K562 (cell line): ENCODE data around the gene CELSR2. TPM values are rescaled to one million over a fixed set of nuclear protein-coding genes. Genes with fewer than 3 reads are reported as not detected.

Experiments used
- ERF ChIP-seq: fragments of 450-650 bp; formaldehyde crosslinking; IDR thresholded peaks from 2 replicates; pipeline ENCODE4 v1.4.0; 2020; ENCODE audit warnings: mild to moderate bottlenecking, mixed read lengths
- L3MBTL2 ChIP-seq: fragments of 450-650 bp; IDR thresholded peaks from 2 replicates; pipeline ENCODE4 v1.6.1; 2016; ENCODE audit warnings: mild to moderate bottlenecking, moderate library complexity
- MGA ChIP-seq: fragments of 450-650 bp; IDR thresholded peaks from 2 replicates; pipeline ENCODE4 v1.6.1; 2016; ENCODE audit warnings: mild to moderate bottlenecking, moderate library complexity
- NFIC ChIP-seq: fragments of 450-650 bp; IDR thresholded peaks from 2 replicates; pipeline ENCODE4 v1.6.1; 2017; ENCODE audit warnings: mild to moderate bottlenecking, inconsistent platforms
- NR2C1 ChIP-seq, 2 experiments: fragments of 450-650 bp; IDR thresholded peaks; 2 replicates each; pipeline ENCODE4 v1.6.1; 2017; ENCODE audit warnings: mild to moderate bottlenecking in 2 of 2, antibody characterized with exemption in 1 of 2, inconsistent platforms in 1 of 2, missing compliant biosample characterization in 1 of 2, missing genetic modification characterization in 1 of 2
- ZEB2 ChIP-seq: fragments of 450-650 bp; IDR thresholded peaks from 2 replicates; pipeline ENCODE4 v1.6.1; 2016
- ZNF175 ChIP-seq: fragments of 200-800 bp; sonication (Bioruptor generic); IDR thresholded peaks from 2 replicates; pipeline ENCODE4 v1.6.1; 2016; ENCODE audit warnings: low read depth, mild to moderate bottlenecking, missing genetic modification characterization, missing compliant biosample characterization
- ZNF589 ChIP-seq: fragments of 200-800 bp; sonication (Bioruptor generic); IDR thresholded peaks from 2 replicates; pipeline ENCODE4 v1.6.1; 2016; ENCODE audit warnings: low read depth, missing genetic modification characterization, missing compliant biosample characterization
- ZNF592 ChIP-seq: fragments of 450-650 bp; IDR thresholded peaks from 2 replicates; pipeline ENCODE4 v1.6.1; 2017; ENCODE audit warnings: antibody characterized with exemption, mild to moderate bottlenecking
- ZNF740 ChIP-seq, 3 experiments: fragments of 200-800 bp in 1 of 3; sonication (Bioruptor generic) in 1 of 3; sonication (generic) in 1 of 3; formaldehyde crosslinking in 1 of 3; IDR thresholded peaks; 2 replicates each; pipeline versions ENCODE4 v1.6.1 to v1.8.0; 2016 to 2022; ENCODE audit warnings: mild to moderate bottlenecking in 2 of 3, missing compliant biosample characterization in 2 of 3, missing genetic modification characterization in 2 of 3, missing genetic modification reagents in 1 of 3
- polyA plus RNA-seq, 8 experiments: library from polyadenylated mRNA; depleted of rRNA in 4 of 8; stranded (reverse) in 5 of 8; unstranded in 3 of 8; fragments of >200 nt; fragmentation: Nextera tagmentation in 2 of 8; fragmentation: Illumina TruSeq in 1 of 8; extraction: Ambion mirVana in 2 of 8; extraction: Trizol in 1 of 8; gene quantifications; 2 replicates each; pipeline versions ENCODE4 v1.2.1 to v1.2.3, GENCODE V29; 2011 to 2014; ENCODE audit warnings: inconsistent platforms in 1 of 8, missing spikeins in 1 of 8
- total RNA-seq, 7 experiments: library from RNA; depleted of rRNA in 6 of 7; stranded (reverse); fragments of >200 nt in 6 of 7; fragmentation: Illumina TruSeq in 2 of 7; extraction: Trizol in 2 of 7; gene quantifications; 2 replicates each; pipeline versions ENCODE4 v1.2.1 to v1.2.3, GENCODE V29; 2011 to 2021; ENCODE audit warnings: low replicate concordance in 1 of 7

Gene CELSR2
- total and polyA plus RNA-seq, 9 of the 15 experiments (the other 6 are each of a cell fraction or from before 2014, with no cell fraction given) = 0.31 to 21.9 (median 4.2) TPM

- TF ChIP-seq ZNF740 (CRISPR knock-in tag; IDR thresholded peaks at IDR 0.05) (no peak), ZNF740 (tag; IDR thresholded peaks at IDR 0.05) (peak in 1 of 2 experiments; percentile 74; a peak in 1 of 4 replicates), NR2C1 (IDR thresholded peaks at IDR 0.05) (no peak; the same call in 1 of the 2 replicates), NR2C1 (tag; IDR thresholded peaks at IDR 0.05) (0 out of 2 replicates have a peak, but pooled peaks have one; percentile 38), MGA (peak; percentile 51), ZNF589 (CRISPR knock-in tag) (0 out of 2 replicates have a peak, but pooled peaks have one; percentile 35), ZNF175 (0 out of 2 replicates have a peak, but pooled peaks have one; percentile 29), ZEB2 (0 out of 2 replicates have a peak, but pooled peaks have one; percentile 9), L3MBTL2 (peak; percentile 76), NFIC (peak; percentile 46), ZNF592 (peak; percentile 73), ERF (CRISPR knock-in tag) (peak; percentile 56; the same call in 1 of the 2 replicates)
These were observed 41.7 kb downstream of the CELSR2 start (continued) for GRCh38 chr1:109290998-109291397.
